Caco-2 (cell line): ENCODE measurements around the gene ADAMTS18. TPM values are rescaled to one million over a fixed set of nuclear protein-coding genes. Genes with fewer than 3 reads are reported as not detected.

ENCODE experiments used
- BruUV-seq: library from RNA; stranded (reverse); fragments of 400-500 nt; replicated peaks from 2 replicates; lab custom pipeline; 2021; lab: Mats Ljungman, UMichigan
- CTCF ChIA-PET: fragments of 300-600 bp; sonication (Branson Sonifier 250); formaldehyde crosslinking; loops from one replicate; lab custom pipeline; 2022; ENCODE audit warnings: antibody characterized with exemption; lab: Charles Lee
- POLR2A ChIA-PET: fragments of 300-600 bp; sonication (Branson Sonifier 250); formaldehyde crosslinking; loops from one replicate; lab custom pipeline; 2022; ENCODE audit warnings: antibody characterized with exemption; lab: Charles Lee
- DNase-seq, 2 experiments: peaks; one replicate each; pipeline versions ENCODE4 v3.0.0 to v3.0.0-alpha.2; 2020 to 2022
- H3K27me3 ChIP-seq: replicated peaks from 2 replicates; pipeline ENCODE4 v1.6.0; 2011; ENCODE audit warnings: low read length; ENCODE audit not compliant: control insufficient read depth, insufficient read depth
- H3K36me3 ChIP-seq: 2 replicates; pipeline ENCODE4 v1.5.1; 2011; ENCODE audit warnings: low read length; ENCODE audit not compliant: control insufficient read depth, insufficient read depth
- H3K4me1 ChIP-seq: fragments of 250-450 bp; sonication (Bioruptor Pico); 2 replicates; pipeline ENCODE4 v1.5.1; 2020; ENCODE audit warnings: mild to moderate bottlenecking
- H3K4me3 ChIP-seq: 2 replicates; pipeline ENCODE4 v1.5.1; 2011; ENCODE audit warnings: low read depth, mild to moderate bottlenecking, control low read depth, low read length
- H3K9me3 ChIP-seq: fragments of 250-450 bp; sonication (Bioruptor Pico); 2 replicates; pipeline ENCODE4 v1.5.1; 2020; ENCODE audit warnings: mild to moderate bottlenecking, moderate library complexity
- H3K27ac Mint-ChIP-seq: one replicate; pipeline ENCODE4 v1.8.0; 2022; ENCODE audit warnings: mixed read lengths; ENCODE audit not compliant: unreplicated experiment
- H3K27me3 Mint-ChIP-seq: one replicate; pipeline ENCODE4 v1.8.0; 2022; ENCODE audit warnings: mixed read lengths; ENCODE audit not compliant: insufficient read depth, unreplicated experiment
- H3K36me3 Mint-ChIP-seq: one replicate; pipeline ENCODE4 v1.8.0; 2022; ENCODE audit warnings: mild to moderate bottlenecking, mixed read lengths; ENCODE audit not compliant: insufficient read depth, unreplicated experiment
- H3K4me1 Mint-ChIP-seq: one replicate; pipeline ENCODE4 v1.8.0; 2022; ENCODE audit warnings: low read depth, mixed read lengths; ENCODE audit not compliant: unreplicated experiment
- H3K4me3 Mint-ChIP-seq: one replicate; pipeline ENCODE4 v1.8.0; 2022; ENCODE audit warnings: mild to moderate bottlenecking, moderate library complexity, mixed read lengths; ENCODE audit not compliant: unreplicated experiment
- H3K9me3 Mint-ChIP-seq: one replicate; pipeline ENCODE4 v1.8.0; 2022; ENCODE audit warnings: mixed read lengths; ENCODE audit not compliant: unreplicated experiment
- intact Hi-C: fragments of 100-400 bp; cut with micrococcal nuclease; formaldehyde crosslinking; loops from one replicate; pipeline ENCODE4 v1.10.0; 2022; ENCODE audit not compliant: unreplicated experiment
- total RNA-seq: library from RNA; stranded (reverse); gene quantifications from 2 replicates; pipeline ENCODE4 v1.2.3, GENCODE V29; 2022
- TF ChIP-seq, protein P1 (sequence below), 2 experiments: fragments of 200-600 bp in 1 of 2; IDR thresholded peaks; 1 replicate in 1 of 2; 2 replicates in 1 of 2; pipeline versions ENCODE4 v1.5.1 to v1.8.0; 2011 to 2022; ENCODE audit warnings: antibody characterized with exemption in 1 of 2, control low read depth in 1 of 2, inconsistent platforms in 1 of 2, low read depth in 1 of 2, low read length in 1 of 2, mild to moderate bottlenecking in 1 of 2, moderate library complexity in 1 of 2; ENCODE audit not compliant: insufficient read depth in 1 of 2, severe bottlenecking in 1 of 2, unreplicated experiment in 1 of 2

ADAMTS18 gene
- total RNA-seq, 1 experiment from 2014 or later: 0.29 TPM

DNA sequence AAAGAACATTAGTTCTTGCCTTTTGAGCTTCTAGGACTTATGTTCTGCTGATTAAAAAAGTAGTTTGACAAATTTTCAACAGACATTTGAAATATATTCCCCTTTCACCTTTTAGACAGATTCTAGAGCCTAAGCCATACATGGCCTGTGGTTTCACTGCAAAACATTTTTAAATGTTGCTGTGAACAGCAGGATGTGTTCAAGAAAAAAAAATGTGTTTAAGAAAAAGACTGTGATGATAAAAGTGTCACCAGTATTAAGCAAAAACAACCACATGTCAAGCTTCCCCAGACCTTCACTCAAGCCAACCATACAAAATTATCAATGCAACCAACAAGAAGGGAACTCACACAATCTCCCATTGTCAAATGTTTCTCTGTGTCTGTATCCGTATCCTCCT, 132.2 kb downstream of the ADAMTS18 start:
- peaks cover 72% of the 10 kb centered on the region for H3K4me1 ChIP-seq
- POLR2A ChIA-PET: no interaction called here
- intact Hi-C loops: no loop called here

DNA sequence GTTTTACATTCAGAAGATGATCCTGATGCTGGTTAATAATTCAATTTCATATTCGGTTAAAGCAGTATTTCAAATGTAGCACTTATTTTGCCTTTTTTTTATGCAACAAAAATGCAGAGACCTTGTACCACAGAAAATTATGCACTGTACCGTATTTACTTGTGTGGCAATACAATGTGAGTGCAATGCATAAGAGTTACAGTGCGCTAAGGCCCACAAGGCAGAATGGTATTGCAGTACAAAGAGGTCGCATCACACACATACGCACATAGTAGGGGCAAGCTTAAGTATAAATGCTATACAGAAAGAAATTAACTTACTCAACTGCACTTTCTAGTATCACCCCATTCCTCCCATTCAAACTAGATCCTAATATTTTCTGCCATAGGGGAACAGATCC, 132.6 kb downstream of the ADAMTS18 start:
- intact Hi-C loops: no loop called here
- H3K27ac Mint-ChIP-seq: no peak overlapping the region
- H3K27me3 ChIP-seq: no peaks in the 10 kb centered on the region
- no peak overlapping the region for H3K4me3 ChIP-seq
- ChIA-PET POLR2A (no interaction called here), CTCF (no interaction called here)
- no peaks in the 10 kb centered on the region for H3K9me3 ChIP-seq
- H3K27me3 Mint-ChIP-seq: no peaks in the 10 kb centered on the region
- DNase-seq: no peak
- TF ChIP-seq, protein P1, sequence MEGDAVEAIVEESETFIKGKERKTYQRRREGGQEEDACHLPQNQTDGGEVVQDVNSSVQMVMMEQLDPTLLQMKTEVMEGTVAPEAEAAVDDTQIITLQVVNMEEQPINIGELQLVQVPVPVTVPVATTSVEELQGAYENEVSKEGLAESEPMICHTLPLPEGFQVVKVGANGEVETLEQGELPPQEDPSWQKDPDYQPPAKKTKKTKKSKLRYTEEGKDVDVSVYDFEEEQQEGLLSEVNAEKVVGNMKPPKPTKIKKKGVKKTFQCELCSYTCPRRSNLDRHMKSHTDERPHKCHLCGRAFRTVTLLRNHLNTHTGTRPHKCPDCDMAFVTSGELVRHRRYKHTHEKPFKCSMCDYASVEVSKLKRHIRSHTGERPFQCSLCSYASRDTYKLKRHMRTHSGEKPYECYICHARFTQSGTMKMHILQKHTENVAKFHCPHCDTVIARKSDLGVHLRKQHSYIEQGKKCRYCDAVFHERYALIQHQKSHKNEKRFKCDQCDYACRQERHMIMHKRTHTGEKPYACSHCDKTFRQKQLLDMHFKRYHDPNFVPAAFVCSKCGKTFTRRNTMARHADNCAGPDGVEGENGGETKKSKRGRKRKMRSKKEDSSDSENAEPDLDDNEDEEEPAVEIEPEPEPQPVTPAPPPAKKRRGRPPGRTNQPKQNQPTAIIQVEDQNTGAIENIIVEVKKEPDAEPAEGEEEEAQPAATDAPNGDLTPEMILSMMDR (IDR thresholded peaks at IDR 0.05; ENCODE audit: insufficient read depth in 1 of 2, low read depth in 1 of 2, low read length in 1 of 2, severe bottlenecking in 1 of 2, unreplicated experiment in 1 of 2): no peak
- no peaks in the 10 kb centered on the region for H3K36me3 Mint-ChIP-seq
- no peaks in the 10 kb centered on the region for H3K36me3 ChIP-seq
- H3K9me3 Mint-ChIP-seq: no peaks in the 10 kb centered on the region
- H3K4me3 Mint-ChIP-seq: no peak overlapping the region
- H3K4me1 ChIP-seq: peaks cover 72% of the 10 kb centered on the region
- BruUV-seq: no TSS peak
- H3K4me1 Mint-ChIP-seq: peaks cover 60% of the 10 kb centered on the region

More for the DNA sequence above, 132.2 kb downstream of the ADAMTS18 start:
- H3K36me3 Mint-ChIP-seq: no peaks in the 10 kb centered on the region
- Histone ChIP-seq H3K27me3 (no peaks in the 10 kb centered on the region), H3K36me3 (no peaks in the 10 kb centered on the region), H3K4me3 (no peak overlapping the region), H3K9me3 (no peaks in the 10 kb centered on the region)
- H3K4me3 Mint-ChIP-seq: no peak overlapping the region
- H3K27me3 Mint-ChIP-seq: no peaks in the 10 kb centered on the region
- H3K27ac Mint-ChIP-seq: no peak overlapping the region
- no peak for DNase-seq
- TF ChIP-seq, protein P1 (IDR thresholded peaks at IDR 0.05; ENCODE audit: insufficient read depth in 1 of 2, low read depth in 1 of 2, low read length in 1 of 2, severe bottlenecking in 1 of 2, unreplicated experiment in 1 of 2): no peak
- CTCF ChIA-PET: no interaction called here
- H3K4me1 Mint-ChIP-seq: peaks cover 64% of the 10 kb centered on the region
- no peaks in the 10 kb centered on the region for H3K9me3 Mint-ChIP-seq
- BruUV-seq: no TSS peak

DNA sequence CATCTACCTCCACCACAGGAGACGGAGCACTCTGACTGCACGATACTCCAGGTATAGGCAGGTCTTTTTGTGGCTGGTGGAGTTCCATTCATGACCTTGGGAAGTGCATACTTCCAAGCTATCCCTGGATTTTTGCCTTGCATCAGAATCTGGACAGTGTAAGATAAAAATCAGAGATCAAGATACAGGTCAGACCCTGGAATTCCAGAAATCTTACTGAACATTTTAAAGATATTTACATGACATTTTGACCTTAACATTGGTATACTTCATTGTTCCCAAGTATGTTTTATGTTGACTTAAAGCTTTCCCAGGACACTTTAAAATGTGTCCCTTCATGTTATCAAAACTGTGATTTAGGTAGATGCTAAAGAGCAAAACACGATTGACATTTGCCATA, 134.6 kb downstream of the ADAMTS18 start:
- H3K36me3 ChIP-seq: no peaks in the 10 kb centered on the region
- H3K27ac Mint-ChIP-seq: peak overlapping the region; percentile 8
- peak overlapping the region; percentile 1 for H3K4me3 Mint-ChIP-seq
- no peaks in the 10 kb centered on the region for H3K9me3 Mint-ChIP-seq
- no TSS peak for BruUV-seq
- intact Hi-C loops: no loop called here
- TF ChIP-seq, protein P1 (IDR thresholded peaks at IDR 0.05; ENCODE audit: insufficient read depth in 1 of 2, low read depth in 1 of 2, low read length in 1 of 2, severe bottlenecking in 1 of 2, unreplicated experiment in 1 of 2): no peak
- H3K27me3 ChIP-seq: no peaks in the 10 kb centered on the region
- ChIA-PET CTCF (no interaction called here), POLR2A (no interaction called here)
- H3K4me1 Mint-ChIP-seq: peaks cover 58% of the 10 kb centered on the region
- peak; percentile 38 to 48 for DNase-seq
- H3K4me1 ChIP-seq: peaks cover 58% of the 10 kb centered on the region
- no peaks in the 10 kb centered on the region for H3K36me3 Mint-ChIP-seq
- no peaks in the 10 kb centered on the region for H3K9me3 ChIP-seq
- no peaks in the 10 kb centered on the region for H3K27me3 Mint-ChIP-seq
- H3K4me3 ChIP-seq: no peak overlapping the region
